H1 (cell line): ENCODE results near the gene WBP1. TPM values are rescaled to one million over a fixed set of nuclear protein-coding genes. Genes with fewer than 3 reads are reported as not detected.

Experiments
- CTCF ChIA-PET: fragments of 300-600 bp; sonication (Branson Sonifier 250); formaldehyde crosslinking; loops from one replicate; lab custom pipeline; 2021; ENCODE audit not compliant: partially characterized antibody; lab: Charles Lee
- POLR2A ChIA-PET: fragments of 300-600 bp; sonication (Branson Sonifier 250); formaldehyde crosslinking; loops from one replicate; lab custom pipeline; 2021; ENCODE audit warnings: inconsistent platforms; ENCODE audit not compliant: partially characterized antibody; lab: Charles Lee
- DNase-seq, 2 experiments: peaks; one replicate each; pipeline versions ENCODE4 v3.0.0 to v3.0.0-alpha.2; 2010 to 2022; ENCODE audit warnings: low spot score in 2 of 2, low read depth in 1 of 2, mixed read lengths in 1 of 2
- FAIRE-seq: peaks from 2 replicates; lab custom pipeline; 2011; peaks lifted over from hg19 to GRCh38; lab: Jason Lieb, UNC
- H2AFZ ChIP-seq: 2 replicates; pipeline ENCODE4 v1.8.1; 2012; ENCODE audit warnings: low read length, inconsistent platforms
- H2AK5ac ChIP-seq: 2 replicates; pipeline ENCODE4 v1.6.1; 2013; ENCODE audit warnings: low read depth, low read length
- H2BK120ac ChIP-seq: replicated peaks from 2 replicates; pipeline ENCODE3; 2013; ENCODE audit warnings: low read depth, low read length, inconsistent platforms
- H2BK12ac ChIP-seq: 2 replicates; pipeline ENCODE4 v1.6.1; 2013; ENCODE audit warnings: low read depth, low read length
- H2BK15ac ChIP-seq: 2 replicates; pipeline ENCODE4 v1.6.1; 2013; ENCODE audit warnings: low read length
- H2BK20ac ChIP-seq: 2 replicates; pipeline ENCODE4 v1.6.1; 2013; ENCODE audit warnings: low read length
- H2BK5ac ChIP-seq: 2 replicates; pipeline ENCODE4 v1.6.1; 2013; ENCODE audit warnings: low read depth, low read length
- H3K14ac ChIP-seq: 2 replicates; pipeline ENCODE4 v1.6.1; 2013; ENCODE audit warnings: inconsistent platforms; ENCODE audit not compliant: insufficient read length
- H3K18ac ChIP-seq: 2 replicates; pipeline ENCODE4 v1.6.1; 2013; ENCODE audit warnings: low read length; ENCODE audit errors: extremely low read depth
- H3K23ac ChIP-seq: 2 replicates; pipeline ENCODE4 v1.6.1; 2013; ENCODE audit warnings: inconsistent platforms; ENCODE audit not compliant: insufficient read length
- H3K23me2 ChIP-seq: 2 replicates; pipeline ENCODE4 v1.6.1; 2013; ENCODE audit warnings: low read depth, low read length
- H3K27ac ChIP-seq: 2 replicates; pipeline ENCODE4 v1.6.1; 2011; ENCODE audit warnings: low read depth, low read length, inconsistent platforms
- H3K27me3 ChIP-seq, 4 experiments: replicated peaks in 1 of 4; 1 replicate in 1 of 4; 2 replicates in 3 of 4; pipeline versions ENCODE4 v1.6.1 to v1.8.1; 2011 to 2013; ENCODE audit warnings: low read length in 3 of 4, mild to moderate bottlenecking in 3 of 4, inconsistent platforms in 2 of 4, mixed read lengths in 2 of 4, moderate library complexity in 1 of 4; ENCODE audit not compliant: control insufficient read depth in 3 of 4, insufficient read depth in 3 of 4; ENCODE audit errors: extremely low read depth in 1 of 4
- H3K36me3 ChIP-seq, 4 experiments: 2 replicates each; pipeline versions ENCODE4 v1.6.1 to v1.8.1; 2011 to 2013; ENCODE audit warnings: mild to moderate bottlenecking in 4 of 4, low read length in 3 of 4, moderate library complexity in 2 of 4, control low read depth in 1 of 4, inconsistent platforms in 1 of 4; ENCODE audit not compliant: insufficient read depth in 4 of 4, control insufficient read depth in 2 of 4
- H3K4ac ChIP-seq: replicated peaks from 2 replicates; pipeline ENCODE3; 2013; ENCODE audit warnings: low read length, low read depth, mixed read lengths, inconsistent platforms; ENCODE audit not compliant: insufficient read length
- H3K4me1 ChIP-seq, 4 experiments: replicated peaks in 1 of 4; 1 replicate in 1 of 4; 2 replicates in 3 of 4; pipeline versions ENCODE4 v1.6.1 to v1.8.1; 2011 to 2013; ENCODE audit warnings: low read length in 3 of 4, inconsistent platforms in 2 of 4, mixed read lengths in 1 of 4; ENCODE audit not compliant: insufficient read depth in 4 of 4, control insufficient read depth in 3 of 4
- H3K4me2 ChIP-seq, 2 experiments: 2 replicates each; pipeline versions ENCODE4 v1.6.1 to v1.8.1; 2011 to 2013; ENCODE audit warnings: low read depth in 2 of 2, low read length in 2 of 2, control low read depth in 1 of 2, inconsistent platforms in 1 of 2, mild to moderate bottlenecking in 1 of 2; ENCODE audit not compliant: insufficient read depth in 1 of 2
- H3K4me3 ChIP-seq, 4 experiments: fragments of 200-600, 300-600 bp in 1 of 4; sonication (generic), shearing (Covaris generic), sonication (Bioruptor Twin) in 1 of 4; 2 replicates each; pipeline versions ENCODE4 v1.5.1 to v1.8.1; 2011 to 2016; ENCODE audit warnings: low read length in 4 of 4, low read depth in 3 of 4, control low read depth in 2 of 4, inconsistent platforms in 2 of 4, mild to moderate bottlenecking in 2 of 4, mixed read lengths in 1 of 4, moderate library complexity in 1 of 4; ENCODE audit not compliant: insufficient read depth in 2 of 4; ENCODE audit errors: extremely low read depth in 1 of 4
- H3K56ac ChIP-seq: replicated peaks from 2 replicates; pipeline ENCODE3; 2013; ENCODE audit warnings: low read depth, mild to moderate bottlenecking, mixed read lengths, low read length, inconsistent platforms; ENCODE audit not compliant: insufficient read length
- H3K79me1 ChIP-seq: 2 replicates; pipeline ENCODE4 v1.6.1; 2013; ENCODE audit warnings: low read depth, low read length, control low read depth
- H3K79me2 ChIP-seq, 2 experiments: 2 replicates each; pipeline versions ENCODE4 v1.6.1 to v1.8.1; 2012 to 2013; ENCODE audit warnings: low read length in 2 of 2, mild to moderate bottlenecking in 2 of 2, inconsistent platforms in 1 of 2; ENCODE audit not compliant: insufficient read depth in 2 of 2, control insufficient read depth in 1 of 2
- H3K9ac ChIP-seq, 4 experiments: replicated peaks in 1 of 4; 1 replicate in 1 of 4; 2 replicates in 3 of 4; pipeline versions ENCODE4 v1.6.1 to v1.8.1; 2011 to 2013; ENCODE audit warnings: low read depth in 3 of 4, low read length in 3 of 4, control low read depth in 2 of 4, mild to moderate bottlenecking in 2 of 4, moderate library complexity in 2 of 4, inconsistent platforms in 1 of 4; ENCODE audit errors: extremely low read depth in 1 of 4
- H3K9me3 ChIP-seq, 2 experiments: 2 replicates each; pipeline versions ENCODE4 v1.6.1 to v1.8.1; 2012 to 2013; ENCODE audit warnings: mild to moderate bottlenecking in 2 of 2, moderate library complexity in 2 of 2, control low read depth in 1 of 2, inconsistent platforms in 1 of 2, low read depth in 1 of 2, low read length in 1 of 2, mixed read lengths in 1 of 2; ENCODE audit not compliant: insufficient read depth in 2 of 2
- H4K20me1 ChIP-seq, 2 experiments: replicated peaks in 1 of 2; 2 replicates each; pipeline versions ENCODE3 to v1.8.1; 2011 to 2013; ENCODE audit warnings: inconsistent platforms in 2 of 2, low read length in 2 of 2, mild to moderate bottlenecking in 1 of 2; ENCODE audit not compliant: insufficient read depth in 2 of 2, control insufficient read depth in 1 of 2
- H4K5ac ChIP-seq: 2 replicates; pipeline ENCODE4 v1.6.1; 2013; ENCODE audit warnings: low read length, low read depth, mixed read lengths, inconsistent platforms; ENCODE audit not compliant: insufficient read length
- H4K8ac ChIP-seq: 2 replicates; pipeline ENCODE4 v1.8.0; 2013; ENCODE audit warnings: mild to moderate bottlenecking, moderate library complexity, low read length, inconsistent platforms; ENCODE audit not compliant: insufficient read depth; ENCODE audit errors: extremely low read depth
- H4K91ac ChIP-seq: replicated peaks from 2 replicates; pipeline ENCODE3; 2013; ENCODE audit warnings: low read length, mixed read lengths, inconsistent platforms; ENCODE audit not compliant: insufficient read length
- CBX8 ChIP-seq: fragments of 300-800, 300-1000 bp; sonication (generic); IDR thresholded peaks from 2 replicates; pipeline ENCODE4 v1.7.1; 2016; ENCODE audit warnings: low read depth, low read length, borderline replicate concordance
- CREB1 ChIP-seq: IDR thresholded peaks from 2 replicates; pipeline ENCODE4 v1.6.1; 2012; ENCODE audit warnings: inconsistent platforms
- EGR1 ChIP-seq: IDR thresholded peaks from 2 replicates; pipeline ENCODE4 v1.6.1; 2011; ENCODE audit warnings: low read depth, low read length, borderline replicate concordance
- EZH2 ChIP-seq: fragments of 200-600 bp; sonication (generic); IDR thresholded peaks from 2 replicates; pipeline ENCODE4 v1.7.1; 2012; ENCODE audit warnings: low read depth, mild to moderate bottlenecking, moderate library complexity, low read length, inconsistent platforms; ENCODE audit not compliant: severe bottlenecking
- HDAC2 ChIP-seq, 2 experiments: fragments of 300-600 bp in 1 of 2; sonication (generic) in 1 of 2; IDR thresholded peaks; 2 replicates each; pipeline ENCODE4 v1.6.1; 2011 to 2012; ENCODE audit warnings: low read depth in 2 of 2, low read length in 2 of 2, mild to moderate bottlenecking in 2 of 2, moderate library complexity in 2 of 2, borderline replicate concordance in 1 of 2, inconsistent platforms in 1 of 2
- JUN ChIP-seq: IDR thresholded peaks from 2 replicates; pipeline ENCODE4 v1.6.1; 2011; ENCODE audit warnings: low read depth, mild to moderate bottlenecking, improper control_type of control experiment, low read length
- KDM1A ChIP-seq: fragments of 200-600, 300-600 bp; sonication (generic); IDR thresholded peaks from 2 replicates; pipeline ENCODE4 v1.7.1; 2016; ENCODE audit warnings: mild to moderate bottlenecking, low read length, borderline replicate concordance
- NANOG ChIP-seq: IDR thresholded peaks from 2 replicates; pipeline ENCODE4 v1.6.1; 2011; ENCODE audit warnings: low read length, low read depth, mild to moderate bottlenecking, inconsistent platforms; ENCODE audit not compliant: insufficient read depth, poor library complexity, severe bottlenecking
- POU5F1 ChIP-seq: IDR thresholded peaks from 2 replicates; pipeline ENCODE4 v1.6.1; 2011; ENCODE audit warnings: low read depth, mild to moderate bottlenecking, low read length, moderate library complexity
- SP1 ChIP-seq: IDR thresholded peaks from 2 replicates; pipeline ENCODE4 v1.6.1; 2011; ENCODE audit warnings: low read depth, low read length
- TCF12 ChIP-seq: IDR thresholded peaks from 2 replicates; pipeline ENCODE4 v1.6.1; 2011; ENCODE audit warnings: low read depth, mild to moderate bottlenecking, low read length
- YY1 ChIP-seq: IDR thresholded peaks from 2 replicates; pipeline ENCODE4 v1.6.1; 2011; ENCODE audit warnings: low read depth, mild to moderate bottlenecking, low read length
- WGBS, 2 experiments: shearing (Covaris generic) in 1 of 2; methylation state at CpG; one replicate each; pipeline versions ENCODE4 v1.1.6 to v1.1.7; 2013 to 2015; ENCODE audit warnings: low lambda C conversion rate in 2 of 2, mixed read lengths in 2 of 2, inconsistent platforms in 1 of 2, low coverage in 1 of 2, missing lambda C conversion rate in 1 of 2; ENCODE audit not compliant: insufficient replicate concordance in 2 of 2, insufficient coverage in 1 of 2, insufficient read length in 1 of 2; ENCODE audit errors: extremely low coverage in 1 of 2, missing lambda C conversion rate in 1 of 2; 5-methylcytosine and 5-hydroxymethylcytosine counted together
- polyA plus RNA-seq, 7 experiments: library from polyadenylated mRNA; depleted of rRNA in 3 of 7; stranded (reverse) in 5 of 7; unstranded in 2 of 7; fragments of >200 nt in 5 of 7; fragments of 200-250 nt in 2 of 7; gene quantifications; 1 replicate in 5 of 7; 2 replicates in 1 of 7; 4 replicates in 1 of 7; pipeline versions ENCODE4 v1.2.1 to v1.2.3, GENCODE V29; 2011 to 2013; ENCODE audit warnings: missing spikeins in 2 of 7, mixed read lengths in 2 of 7
- total RNA-seq: library from RNA; stranded (reverse); fragmentation: NEBNext Ultra II Directional; extraction: Animal tissue kit (Norgen Biotek cat#: 25700); gene quantifications from 2 replicates; pipeline ENCODE4 v1.2.1, GENCODE V29; 2021

Gene WBP1
- total and polyA plus RNA-seq, 2 of the 8 experiments (the other 6 are each of a cell fraction or from before 2014, with no cell fraction given): 57.2 to 190 TPM

- H3K18ac ChIP-seq: no peak overlapping the region
- POLR2A ChIA-PET: interaction anchor here (1.7 to 4.6 kb wide), 3 partner anchors 9 to 17 kb away, joined by 4 to 17 read pairs (median 5); partner anchors contain the start of genes CCDC142 and TTC31
- no peak for FAIRE-seq
- TF ChIP-seq TCF12 (no peak), KDM1A (no peak), JUN (no peak), HDAC2 (IDR thresholded peaks at IDR 0.05; ENCODE audit: borderline replicate concordance in 1 of 2, low read depth in 2 of 2, low read length in 2 of 2) (no peak), EZH2 (no peak), CREB1 (no peak), CBX8 (no peak), NANOG (no peak), EGR1 (no peak), YY1 (no peak), POU5F1 (no peak), SP1 (no peak)
These were observed 33.7 kb downstream of the WBP1 start for GRCh38 chr2:74491648-74492544.

More at GRCh38 chr2:74491648-74492544, 33.7 kb downstream of the WBP1 start:
- Histone ChIP-seq H2BK20ac (no peak overlapping the region), H3K14ac (no peak overlapping the region), H3K9me3 (no peaks in the 10 kb centered on the region), H3K79me2 (no peaks in the 10 kb centered on the region), H3K4me2 (no peak overlapping the region), H2BK15ac (no peak overlapping the region), H4K91ac (no peak overlapping the region), H3K9ac (no peak overlapping the region), H3K36me3 (peaks cover 7 to 22% (median 18%) of the 10 kb centered on the region in 4 experiments), H3K4me3 (no peak overlapping the region), H2AK5ac (no peak overlapping the region), H2BK12ac (no peak overlapping the region), H3K4me1 (no peaks in the 10 kb centered on the region), H3K23me2 (no peaks in the 10 kb centered on the region), H4K5ac (no peak overlapping the region), H2BK120ac (no peak overlapping the region), H3K27me3 (peaks cover 10 to 20% (median 19%) of the 10 kb centered on the region in 4 experiments), H3K56ac (no peak overlapping the region), H3K79me1 (no peaks in the 10 kb centered on the region), H3K27ac (no peak overlapping the region), H3K4ac (no peak overlapping the region), H4K20me1 (peaks cover 2 to 11% of the 10 kb centered on the region in 2 experiments), H4K8ac (no peak overlapping the region), H2AFZ (no peak overlapping the region), H3K23ac (no peak overlapping the region), H2BK5ac (no peak overlapping the region)
- no peak for DNase-seq
- CTCF ChIA-PET: interaction anchor here (0.6 to 6.9 kb wide), 9 partner anchors 8 to 201 kb away, joined by 3 to 37 read pairs (median 3); partner anchors contain the start of genes CCDC142 and TTC31
- 92% methylated on average over 12 of the region's 12 CpGs; no CpG with 5 or more reads in 1 of the 2 experiments for WGBS, 2 experiments
